ENCODE data around the gene TMEM26. TPM values are rescaled to one million over a fixed set of nuclear protein-coding genes. Genes with fewer than 3 reads are reported as not detected.

Gene TMEM26
- polyA plus RNA-seq (2011; rRNA removed) = 0.08 and 0.10 TPM in 2 replicates
- polyA plus RNA-seq (2012; cell fraction: cytosol; rRNA removed) = not detected in 2 replicates
- polyA plus RNA-seq (2012; cell fraction: nucleus; rRNA removed) = not detected in 2 replicates
- polyA plus RNA-seq (2017; fragmentation: RNase III; extraction: RNeasy Plus Mini Kit Qiagen cat#74134 plus additional on column Dnase treatment) = 0.03 to 0.09 TPM in 2 of 3 replicates, not detected in the other
- 0.12 and 0.15 TPM in 2 replicates for polyA minus RNA-seq (2011; rRNA and poly(A)+ RNA removed)

GRCh38 chr10:61452655-61453641, at the start of gene TMEM26:
Gene TMEM26 (minus strand): TSS chr10:61453381. CDS start chr10:61453081, 300 bp downstream.
- TF ChIP-seq CTCF (IDR thresholded peaks at IDR 0.05) (no peak), USF2 (IDR thresholded peaks at IDR 0.05) (no peak), MAX (IDR thresholded peaks at IDR 0.05) (no peak), EP300 (IDR thresholded peaks at IDR 0.05) (no peak), PBX3 (IDR thresholded peaks at IDR 0.05) (no peak), HEYL (CRISPR knock-in tag; IDR thresholded peaks at IDR 0.05) (no peak), HMGXB4 (CRISPR knock-in tag; IDR thresholded peaks at IDR 0.05; ENCODE audit: borderline replicate concordance) (no peak), EHMT2 (IDR thresholded peaks at IDR 0.05; ENCODE audit: low read depth) (no peak), ESRRA (IDR thresholded peaks at IDR 0.05; ENCODE audit: borderline replicate concordance, low read length) (no peak), CEBPB (IDR thresholded peaks at IDR 0.05) (no peak), MYC (IDR thresholded peaks at IDR 0.05; ENCODE audit: borderline replicate concordance, low read length) (no peak), MAFK (IDR thresholded peaks at IDR 0.05; ENCODE audit: partially characterized antibody) (no peak), CHD2 (IDR thresholded peaks at IDR 0.05; ENCODE audit: low read length, partially characterized antibody) (no peak), RNF2 (IDR thresholded peaks at IDR 0.05; ENCODE audit: borderline replicate concordance, low read depth) (no peak)
- Histone ChIP-seq H3K9me3 (no peaks in the 10 kb centered on the region), H3K4me2 (peak within 1 kb of the TSS; percentile 83), H3K4me3 (peak within 1 kb of the TSS; percentile 59), H3K4me1 (0 out of 3 replicates have a peak, but pooled peaks cover 4% of the 10 kb centered on the region), H3K27ac (peak within 1 kb of the TSS; percentile 36 to 65; a peak in 5 of 6 replicates)
- ChIA-PET CTCF (no interaction called here), POLR2A (no interaction called here)
- no peak for FAIRE-seq
- peak; percentile 69 to 80 for ATAC-seq
- WGBS (ENCODE audit: missing lambda C conversion rate) = 40% methylated on average over 50 of the region's 58 CpGs
- DNase-seq (ENCODE audit: low read depth in 1 of 2, low spot score in 1 of 2) = peak; percentile 10 to 31

GRCh38 chr10:61500460-61500859, 47.3 kb upstream of the TMEM26 start:
- no peaks in the 10 kb centered on the region for H3K4me1 ChIP-seq
- no peak for FAIRE-seq
- CTCF ChIA-PET = no interaction called here
- DNase-seq (ENCODE audit: low read depth in 1 of 2, low spot score in 1 of 2) = no peak
- H3K4me3 ChIP-seq = no peak overlapping the region
- H3K9me3 ChIP-seq = no peaks in the 10 kb centered on the region
- H3K27ac ChIP-seq = no peak overlapping the region
- POLR2A ChIA-PET = no interaction called here
- no peak for TF ChIP-seq POLR2AphosphoS2 (conservative IDR thresholded peaks at IDR 0.05; ENCODE audit: low read length)
- no peak for TF ChIP-seq CBX2 (IDR thresholded peaks at IDR 0.05; ENCODE audit: borderline replicate concordance, low read depth)
- TF ChIP-seq MAFK (IDR thresholded peaks at IDR 0.05; ENCODE audit: partially characterized antibody) = peak; percentile 10
- no peak for ATAC-seq
- no peak overlapping the region for H3K4me2 ChIP-seq
